Hepatic stellate cell (primary cell): Measurements from ENCODE around the gene CEP85L.
A peak's percentile ranks its signal among the peaks of the same experiment; 100 is the strongest.

ENCODE experiments used
- DNase-seq: peaks from one replicate; pipeline ENCODE4 v3.0.0; 2011; ENCODE audit warnings: low spot score

Gene CEP85L

GRCh38 chr6:118651282-118652050 lies at the start of gene CEP85L:
Gene CEP85L (minus strand): TSS chr6:118651591. CDS start chr6:118651269, 322 bp downstream.
- DNase-seq = peak; percentile 86

GRCh38 chr6:118700531-118700930 lies 49.1 kb upstream of the CEP85L start:
- no peak for DNase-seq

- no peak for DNase-seq
These were observed 46.2 kb upstream of the CEP85L start for GRCh38 chr6:118697554-118697953.

GRCh38 chr6:118696271-118696670 lies 44.9 kb upstream of the CEP85L start:
- no peak for DNase-seq

- no peak for DNase-seq
These were observed 42.2 kb upstream of the CEP85L start for GRCh38 chr6:118693562-118693961.

GRCh38 chr6:118685823-118686449 lies 34.5 kb upstream of the CEP85L start:
- no peak for DNase-seq

GRCh38 chr6:118683881-118684872 lies 32.8 kb upstream of the CEP85L start:
- DNase-seq = no peak

- DNase-seq = no peak
These were observed 29.2 kb upstream of the CEP85L start for GRCh38 chr6:118680452-118681095.

GRCh38 chr6:118679327-118679901 lies 28.0 kb upstream of the CEP85L start:
- peak; percentile 31 for DNase-seq

GRCh38 chr6:118678866-118679265 lies 27.5 kb upstream of the CEP85L start:
- no peak for DNase-seq

- DNase-seq = no peak
These were observed 25.8 kb upstream of the CEP85L start for GRCh38 chr6:118677193-118677592.

- DNase-seq = no peak
These were observed 23.8 kb upstream of the CEP85L start for GRCh38 chr6:118675225-118675624.

GRCh38 chr6:118674772-118675171 lies 23.4 kb upstream of the CEP85L start:
- DNase-seq = no peak

GRCh38 chr6:118672678-118673077 lies 21.3 kb upstream of the CEP85L start:
- DNase-seq = no peak

- no peak for DNase-seq
These were observed 18.2 kb upstream of the CEP85L start for GRCh38 chr6:118669561-118669960.

- DNase-seq = peak; percentile 44
These were observed 17.5 kb upstream of the CEP85L start for GRCh38 chr6:118668761-118669385.

- DNase-seq = no peak
These were observed 16.6 kb upstream of the CEP85L start for GRCh38 chr6:118667988-118668387.

GRCh38 chr6:118665011-118665410 lies 13.6 kb upstream of the CEP85L start:
- no peak for DNase-seq

- DNase-seq = no peak
These were observed 12.9 kb upstream of the CEP85L start for GRCh38 chr6:118663993-118664985.

- DNase-seq = no peak
These were observed 10.4 kb upstream of the CEP85L start for GRCh38 chr6:118661831-118662230.
